HG02571 (cell line): ENCODE results near the gene PKDREJ.

Experiments used
- ATAC-seq: cut with Tn5 transposase; IDR thresholded peaks from one replicate; pipeline ENCODE4 v1.9.1; 2021; ENCODE audit warnings: mild to moderate bottlenecking, moderate library complexity; ENCODE audit not compliant: unreplicated experiment

PKDREJ gene

GRCh38 chr22:46240073-46240472 is 23.1 kb downstream of the PKDREJ start:
- no peak for ATAC-seq

- no peak for ATAC-seq
Observed at GRCh38 chr22:46239261-46240048, 23.7 kb downstream of the PKDREJ start.

GRCh38 chr22:46238541-46238940 is 24.6 kb downstream of the PKDREJ start:
- ATAC-seq: no peak

- ATAC-seq: no peak
Observed at GRCh38 chr22:46237453-46238124, 25.6 kb downstream of the PKDREJ start.

- no peak for ATAC-seq
Observed at GRCh38 chr22:46234969-46235368, 28.2 kb downstream of the PKDREJ start.

- ATAC-seq: no peak
Observed at GRCh38 chr22:46233231-46233630, 29.9 kb downstream of the PKDREJ start.

- no peak for ATAC-seq
Observed at GRCh38 chr22:46230262-46230901, 32.8 kb downstream of the PKDREJ start.

GRCh38 chr22:46229701-46230100 is 33.4 kb downstream of the PKDREJ start:
- ATAC-seq: no peak

- no peak for ATAC-seq
Observed at GRCh38 chr22:46226577-46226976, 36.6 kb downstream of the PKDREJ start.

GRCh38 chr22:46225631-46226030 is 37.5 kb downstream of the PKDREJ start:
- ATAC-seq: no peak

GRCh38 chr22:46224898-46225290 is 38.2 kb downstream of the PKDREJ start:
- no peak for ATAC-seq

GRCh38 chr22:46224044-46224897 is 38.9 kb downstream of the PKDREJ start:
- ATAC-seq: no peak

GRCh38 chr22:46220921-46221320 is 42.2 kb downstream of the PKDREJ start:
- ATAC-seq: no peak

- no peak for ATAC-seq
Observed at GRCh38 chr22:46219636-46220035, 43.5 kb downstream of the PKDREJ start.

- ATAC-seq: no peak
Observed at GRCh38 chr22:46214616-46215015, 48.5 kb downstream of the PKDREJ start.

GRCh38 chr22:46214149-46214548 is 49.0 kb downstream of the PKDREJ start:
- ATAC-seq: no peak

GRCh38 chr22:46213052-46213451 is 50.1 kb downstream of the PKDREJ start:
- no peak for ATAC-seq

GRCh38 chr22:46212195-46212594 is 50.9 kb downstream of the PKDREJ start:
- no peak for ATAC-seq

- ATAC-seq: no peak
Observed at GRCh38 chr22:46209262-46209661, 53.9 kb downstream of the PKDREJ start.
